SK-N-MC (cell line): ENCODE data around the gene ZNF775.

Experiments
- DNase-seq: peaks from one replicate; pipeline ENCODE4 v3.0.0-alpha.2; 2011; ENCODE audit warnings: low read depth, low spot score
- H3K27ac ChIP-seq: fragments of 200-600 bp; sonication (generic); 2 replicates; pipeline ENCODE4 v1.5.1; 2016; ENCODE audit warnings: mixed run types
- H3K36me3 ChIP-seq: fragments of 200-600 bp; sonication (generic); 2 replicates; pipeline ENCODE4 v1.6.1; 2017; ENCODE audit warnings: antibody characterized with exemption, low read length, mixed read lengths; ENCODE audit not compliant: insufficient read depth
- H3K4me3 ChIP-seq: fragments of 200-600 bp; sonication (generic); 2 replicates; pipeline ENCODE4 v1.5.1; 2016
- H3K9ac ChIP-seq: fragments of 200-600 bp; sonication (generic); 2 replicates; pipeline ENCODE4 v1.8.0; 2017; ENCODE audit warnings: mixed run types, mixed read lengths; ENCODE audit not compliant: insufficient read length
- H3K9me3 ChIP-seq: fragments of 200-600 bp; sonication (generic); 2 replicates; pipeline ENCODE4 v1.6.1; 2017; ENCODE audit warnings: low read depth, mild to moderate bottlenecking, antibody characterized with exemption, low read length, moderate library complexity, mixed read lengths
- EZH2 ChIP-seq: fragments of 200-600 bp; sonication (generic); IDR thresholded peaks from one replicate; pipeline ENCODE4 v1.6.1; 2017; ENCODE audit warnings: antibody characterized with exemption
- FOXP2 ChIP-seq: optimal IDR thresholded peaks from 2 replicates; pipeline ENCODE3; 2011; ENCODE audit warnings: mild to moderate bottlenecking, moderate library complexity; ENCODE audit not compliant: insufficient read depth; ENCODE audit errors: extremely low read length, control extremely low read depth
- POLR2AphosphoS5 ChIP-seq: IDR thresholded peaks from 2 replicates; pipeline ENCODE4 v1.6.1; 2012; ENCODE audit warnings: mild to moderate bottlenecking, low read depth, low read length, borderline replicate concordance

The ZNF775 gene

DNA sequence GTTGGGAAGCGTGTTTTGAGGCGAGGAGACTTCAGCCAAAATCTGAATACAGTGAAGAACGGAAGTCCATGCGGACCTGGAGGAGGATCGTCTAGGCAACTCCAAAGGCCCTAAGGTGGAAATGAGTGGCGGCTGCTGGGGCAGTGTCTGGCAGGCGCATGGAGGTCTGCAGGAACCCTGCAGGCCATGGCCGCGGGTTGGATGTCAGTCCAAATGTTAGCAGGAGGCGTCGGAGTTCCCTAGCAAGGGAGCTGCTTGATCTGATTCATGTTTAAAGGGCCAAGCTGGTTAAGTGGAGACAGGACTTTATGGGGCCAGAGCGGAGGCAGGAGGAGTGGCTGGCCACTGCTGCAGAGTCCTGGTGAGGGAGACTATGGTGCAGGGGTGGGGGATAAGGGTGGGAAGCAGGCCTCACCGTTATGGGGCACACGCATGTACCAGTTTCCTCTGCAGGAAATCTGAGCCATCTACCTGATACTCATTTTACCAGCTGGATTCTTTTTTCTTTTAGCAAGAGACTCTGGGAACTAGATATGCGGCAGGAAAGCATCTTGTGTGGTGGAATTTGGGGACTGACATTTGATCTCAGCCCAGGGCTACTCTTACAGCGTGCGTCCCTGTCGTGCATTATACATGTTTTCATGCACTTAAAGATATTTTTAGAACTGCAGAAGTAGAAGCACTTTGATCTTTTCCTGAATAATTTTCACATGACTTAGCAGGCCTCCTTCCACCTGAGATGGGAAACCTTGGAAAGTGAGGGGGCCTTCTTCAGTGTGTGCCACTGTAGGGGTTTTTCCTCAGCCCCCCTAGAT, 17.1 kb upstream of the ZNF775 start:
- no peak for DNase-seq
- TF ChIP-seq POLR2AphosphoS5 (no peak), EZH2 (no peak), FOXP2 (no peak)
- no peak overlapping the region for H3K4me3 ChIP-seq
- H3K36me3 ChIP-seq: no peaks in the 10 kb centered on the region
- no peak overlapping the region for H3K27ac ChIP-seq
- H3K9ac ChIP-seq: no peak overlapping the region
- H3K9me3 ChIP-seq: no peaks in the 10 kb centered on the region

DNA sequence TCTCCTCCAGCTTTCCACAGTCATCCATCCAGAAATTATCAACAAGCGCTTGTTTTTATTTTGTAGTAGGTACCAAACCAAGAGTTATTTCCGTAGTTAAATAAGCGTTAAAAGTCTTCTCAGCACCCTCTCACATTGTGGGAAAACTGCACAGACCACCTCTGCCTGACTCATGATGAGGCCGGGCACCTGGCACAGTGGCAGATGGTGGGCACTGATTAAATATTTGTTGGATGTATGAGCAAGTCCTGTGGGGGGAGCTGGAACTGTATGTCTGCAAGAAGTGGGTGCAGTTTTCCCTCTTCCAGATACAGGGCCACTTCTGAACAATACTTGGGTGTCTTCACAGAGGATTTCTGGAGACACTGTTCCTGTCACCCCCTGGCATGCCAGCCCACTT, 15.8 kb upstream of the ZNF775 start:
- TF ChIP-seq FOXP2 (no peak), EZH2 (no peak)
- Histone ChIP-seq H3K36me3 (no peaks in the 10 kb centered on the region), H3K27ac (no peak overlapping the region), H3K4me3 (no peak overlapping the region), H3K9ac (no peak overlapping the region), H3K9me3 (no peaks in the 10 kb centered on the region)
- no peak for DNase-seq

DNA sequence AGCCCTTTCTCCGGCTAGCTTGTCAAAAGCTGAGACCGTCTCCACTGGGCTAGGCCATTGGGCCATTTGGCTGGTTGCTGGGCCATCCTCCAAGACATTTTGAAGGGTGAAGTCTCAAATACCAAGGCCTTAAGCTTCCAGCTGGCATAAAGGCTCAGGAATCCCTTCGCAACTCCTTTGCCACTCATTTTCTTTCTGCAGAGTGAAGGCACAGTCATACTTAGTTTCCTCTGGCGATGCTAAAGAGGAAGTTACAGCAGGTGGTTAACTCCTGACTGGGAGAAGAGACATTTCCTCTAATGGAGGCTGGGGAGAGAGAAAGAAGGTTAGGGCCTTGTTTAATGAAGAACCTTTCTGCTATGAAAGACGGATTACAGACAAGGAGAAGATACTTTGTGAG, 15.3 kb upstream of the ZNF775 start:
- Histone ChIP-seq H3K27ac (no peak overlapping the region), H3K36me3 (no peaks in the 10 kb centered on the region), H3K9ac (no peak overlapping the region), H3K4me3 (no peak overlapping the region), H3K9me3 (no peaks in the 10 kb centered on the region)
- TF ChIP-seq FOXP2: no peak
- no peak for TF ChIP-seq POLR2AphosphoS5
- no peak for TF ChIP-seq EZH2
- DNase-seq: no peak

DNA sequence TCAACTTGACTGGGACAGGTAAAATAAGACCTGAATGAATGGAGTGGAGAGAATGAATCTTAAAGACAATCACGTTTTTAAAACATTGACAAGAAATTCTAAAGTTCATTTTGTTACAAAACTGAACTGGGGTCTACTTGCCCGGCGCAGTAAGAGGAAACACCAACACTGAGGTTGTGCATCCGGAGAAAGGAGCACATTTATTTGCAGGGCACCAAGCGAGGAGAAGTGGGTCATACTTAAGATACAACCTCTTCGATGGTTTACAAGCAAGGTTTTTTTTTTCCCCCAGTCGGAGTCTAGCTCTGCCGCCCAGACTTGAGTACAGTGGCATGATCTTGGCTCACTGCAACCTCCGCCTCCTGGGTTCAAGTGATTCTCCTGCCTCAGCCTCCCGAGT, 13.9 kb upstream of the ZNF775 start:
- no peak for DNase-seq
- TF ChIP-seq EZH2 (no peak), POLR2AphosphoS5 (no peak), FOXP2 (no peak)
- no peaks in the 10 kb centered on the region for H3K36me3 ChIP-seq
- no peak overlapping the region for H3K4me3 ChIP-seq
- no peak overlapping the region for H3K9ac ChIP-seq
- no peak overlapping the region for H3K27ac ChIP-seq
- H3K9me3 ChIP-seq: no peaks in the 10 kb centered on the region

DNA sequence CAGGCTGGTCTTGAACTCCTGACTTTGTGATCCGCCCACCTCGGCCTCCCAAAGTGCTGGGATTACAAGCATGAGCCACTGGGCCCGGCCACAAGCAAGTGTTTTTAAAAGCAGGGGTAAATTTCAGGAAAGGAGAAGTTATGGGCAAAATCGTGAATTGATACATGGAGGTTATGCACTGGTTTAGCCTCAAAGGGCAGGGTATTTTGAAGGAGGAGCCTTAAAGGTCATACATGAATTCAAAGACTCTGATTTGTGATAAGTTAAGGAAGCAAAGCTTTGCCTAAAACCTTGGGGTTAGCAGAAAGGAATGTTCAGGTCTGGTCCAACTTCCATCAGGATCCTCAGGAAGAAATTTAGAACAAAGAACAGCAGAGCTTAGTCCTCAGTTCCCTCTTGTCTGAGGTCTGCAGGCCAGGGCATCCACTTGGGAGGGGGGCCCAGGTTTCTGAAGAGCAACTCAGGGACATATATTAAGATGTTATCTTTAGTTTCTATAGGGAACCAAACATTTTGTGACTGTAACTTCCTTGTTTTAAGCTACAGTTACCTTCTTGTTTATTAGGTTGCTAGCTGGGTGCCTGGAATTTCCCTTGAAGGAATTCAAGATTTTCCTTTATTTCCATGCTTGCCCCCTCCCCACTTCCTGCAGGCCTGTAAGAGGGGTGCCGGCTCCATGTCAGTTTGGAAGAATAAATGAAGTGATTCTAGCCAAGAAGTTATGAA, 13.3 kb upstream of the ZNF775 start:
- Histone ChIP-seq H3K4me3 (no peak overlapping the region), H3K9me3 (no peaks in the 10 kb centered on the region), H3K36me3 (no peaks in the 10 kb centered on the region), H3K9ac (no peak overlapping the region), H3K27ac (no peak overlapping the region)
- TF ChIP-seq EZH2 (no peak), POLR2AphosphoS5 (no peak), FOXP2 (no peak)
- no peak for DNase-seq

DNA sequence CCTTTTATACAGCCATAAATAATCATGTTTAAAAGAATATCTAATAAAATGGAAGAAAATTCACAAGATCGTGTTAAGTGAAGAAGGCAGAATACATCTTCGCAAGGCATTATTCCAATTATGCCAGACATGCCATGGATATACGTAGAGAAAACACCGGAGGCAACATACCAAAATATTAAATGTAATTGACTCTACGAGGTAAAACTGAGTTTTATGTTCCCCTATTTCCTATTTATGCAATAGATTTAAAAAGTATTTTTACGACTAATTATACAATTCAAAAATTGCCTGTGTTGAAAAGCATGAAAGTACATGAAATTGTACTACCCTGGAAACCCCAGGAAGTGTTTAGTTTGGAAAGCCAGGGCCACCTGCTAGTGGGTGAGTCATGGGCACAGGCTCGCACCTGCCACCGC, 11.4 kb upstream of the ZNF775 start:
- Histone ChIP-seq H3K27ac (no peak overlapping the region), H3K36me3 (no peaks in the 10 kb centered on the region), H3K4me3 (peak overlapping the region; percentile 81), H3K9me3 (no peaks in the 10 kb centered on the region), H3K9ac (peak overlapping the region; percentile 83)
- TF ChIP-seq POLR2AphosphoS5: no peak
- no peak for TF ChIP-seq EZH2
- TF ChIP-seq FOXP2: no peak
- DNase-seq: peak; percentile 72

DNA sequence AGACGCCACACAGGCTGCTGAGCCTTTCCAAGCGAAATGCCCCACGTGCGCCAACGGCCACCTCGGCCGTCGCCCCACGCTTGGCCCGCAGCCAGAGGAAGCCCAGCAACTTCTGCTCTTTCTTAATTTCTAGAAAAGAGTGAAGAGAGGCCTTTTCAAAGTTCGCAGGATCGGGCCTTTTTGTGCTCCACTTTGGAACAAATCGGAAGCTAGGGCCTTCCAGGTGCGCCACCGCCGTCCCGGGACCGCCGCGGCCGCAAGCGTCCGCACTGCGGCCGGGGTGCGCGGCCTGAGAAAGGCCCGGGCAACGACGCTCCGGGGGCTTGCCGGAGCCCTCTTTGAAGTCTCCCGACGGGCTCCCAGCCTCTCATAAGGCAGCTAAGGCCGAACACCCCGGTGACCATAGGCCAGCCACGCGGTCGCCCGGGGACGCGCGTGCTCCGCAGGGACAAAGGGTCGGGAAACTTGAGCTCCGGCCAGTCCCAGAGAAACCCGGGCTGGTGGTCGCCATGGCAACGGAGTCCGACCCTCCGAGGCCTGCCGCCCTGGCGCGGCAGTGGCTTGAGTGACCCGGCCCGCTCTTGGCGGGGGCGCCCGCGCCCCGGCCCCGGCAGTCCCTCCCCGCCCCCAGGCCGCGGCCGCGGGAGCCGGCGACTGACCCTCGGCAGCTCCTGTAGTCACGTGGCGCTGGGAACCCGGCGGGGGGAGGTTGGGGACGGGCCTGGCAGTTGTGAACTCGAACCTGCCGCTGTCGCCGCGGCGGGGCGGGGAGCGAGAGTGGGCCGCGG, 10.8 kb upstream of the ZNF775 start, which contains the start of gene REPIN1:
Gene REPIN1 (plus strand): TSS at position 727 of the 788 bp plus-strand sequence. CDS start 890 bp downstream, outside the sequence.
- Histone ChIP-seq H3K9ac (peak within 1 kb of the TSS; percentile 83), H3K9me3 (no peaks in the 10 kb centered on the region), H3K27ac (no peak within 1 kb of the TSS), H3K36me3 (no peaks in the 10 kb centered on the region), H3K4me3 (peak within 1 kb of the TSS; percentile 81)
- TF ChIP-seq POLR2AphosphoS5 (peak; percentile 59; the same call in 1 of the 2 replicates), EZH2 (no peak)
- no peak for DNase-seq
